KG1 (cell line): ENCODE measurements around the gene RPTOR.

Experiments
- DNase-seq: peaks from one replicate; lab custom pipeline; 2025; lab: John Stamatoyannopoulos, UW

RPTOR gene

DNA sequence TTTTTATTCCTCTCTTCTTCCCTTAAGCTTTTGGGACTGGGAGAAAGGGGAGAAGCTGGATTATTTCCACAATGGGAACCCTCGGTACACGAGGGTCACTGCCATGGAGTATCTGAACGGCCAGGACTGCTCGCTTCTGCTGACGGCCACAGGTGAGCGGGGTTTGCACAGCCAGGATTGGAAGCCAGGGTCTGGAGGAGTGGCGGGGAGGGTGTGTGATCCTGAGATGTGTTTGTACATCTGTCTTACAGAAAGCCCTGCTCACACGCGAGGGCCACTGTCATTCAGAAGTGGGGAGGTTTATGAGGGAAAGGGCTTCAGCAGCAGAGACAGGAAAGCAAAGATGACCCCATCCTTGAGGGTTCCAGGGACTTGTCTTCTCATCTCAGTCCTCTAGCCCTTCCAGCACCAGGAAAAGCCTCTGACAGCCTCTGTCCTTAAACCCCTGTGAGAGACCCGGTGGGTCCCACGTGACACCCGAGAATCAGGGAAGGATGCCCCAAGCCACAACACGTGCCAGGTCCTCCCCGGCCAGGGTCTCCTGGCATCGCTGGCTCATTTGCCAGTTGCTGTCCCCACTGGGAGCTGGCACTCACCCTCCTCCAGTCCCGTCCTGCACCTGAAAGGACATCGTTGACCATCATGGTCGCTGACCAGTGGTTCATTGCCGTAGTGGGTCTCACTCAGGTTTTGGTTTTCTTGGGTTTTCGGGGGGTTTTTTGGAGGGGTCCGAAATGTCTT, 402.7 kb downstream of the RPTOR start:
- DNase-seq: no peak

GRCh38 chr17:80948019-80948975, 403.7 kb downstream of the RPTOR start:
- no peak for DNase-seq

DNA sequence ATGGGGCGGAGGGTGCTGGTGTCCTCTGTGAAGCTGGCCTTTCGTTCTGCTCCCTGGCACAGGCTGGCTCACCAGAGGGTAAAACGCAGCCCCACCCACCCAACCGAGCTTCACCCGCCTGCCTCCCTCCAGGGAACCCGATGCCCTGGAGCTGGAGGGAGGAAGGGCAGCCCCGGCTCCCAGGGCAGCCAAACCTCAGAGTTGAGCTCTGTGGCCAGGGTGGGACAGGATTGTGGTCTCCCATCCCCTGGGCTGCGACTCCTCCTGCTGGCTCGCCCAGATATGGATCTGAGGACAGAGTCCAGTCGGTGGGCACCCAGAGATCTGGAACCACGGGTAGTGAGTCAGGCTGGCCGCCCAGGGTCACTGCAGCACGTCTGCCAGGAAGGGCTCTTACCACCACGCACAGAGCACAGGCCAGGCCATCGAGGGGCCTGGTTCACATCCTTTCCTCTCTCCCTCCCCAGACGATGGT, 404.4 kb downstream of the RPTOR start:
- DNase-seq: no peak

- no peak for DNase-seq
Observed at GRCh38 chr17:80949451-80950421, 405.1 kb downstream of the RPTOR start.

GRCh38 chr17:80950466-80951120, 406.0 kb downstream of the RPTOR start:
- DNase-seq: no peak

DNA sequence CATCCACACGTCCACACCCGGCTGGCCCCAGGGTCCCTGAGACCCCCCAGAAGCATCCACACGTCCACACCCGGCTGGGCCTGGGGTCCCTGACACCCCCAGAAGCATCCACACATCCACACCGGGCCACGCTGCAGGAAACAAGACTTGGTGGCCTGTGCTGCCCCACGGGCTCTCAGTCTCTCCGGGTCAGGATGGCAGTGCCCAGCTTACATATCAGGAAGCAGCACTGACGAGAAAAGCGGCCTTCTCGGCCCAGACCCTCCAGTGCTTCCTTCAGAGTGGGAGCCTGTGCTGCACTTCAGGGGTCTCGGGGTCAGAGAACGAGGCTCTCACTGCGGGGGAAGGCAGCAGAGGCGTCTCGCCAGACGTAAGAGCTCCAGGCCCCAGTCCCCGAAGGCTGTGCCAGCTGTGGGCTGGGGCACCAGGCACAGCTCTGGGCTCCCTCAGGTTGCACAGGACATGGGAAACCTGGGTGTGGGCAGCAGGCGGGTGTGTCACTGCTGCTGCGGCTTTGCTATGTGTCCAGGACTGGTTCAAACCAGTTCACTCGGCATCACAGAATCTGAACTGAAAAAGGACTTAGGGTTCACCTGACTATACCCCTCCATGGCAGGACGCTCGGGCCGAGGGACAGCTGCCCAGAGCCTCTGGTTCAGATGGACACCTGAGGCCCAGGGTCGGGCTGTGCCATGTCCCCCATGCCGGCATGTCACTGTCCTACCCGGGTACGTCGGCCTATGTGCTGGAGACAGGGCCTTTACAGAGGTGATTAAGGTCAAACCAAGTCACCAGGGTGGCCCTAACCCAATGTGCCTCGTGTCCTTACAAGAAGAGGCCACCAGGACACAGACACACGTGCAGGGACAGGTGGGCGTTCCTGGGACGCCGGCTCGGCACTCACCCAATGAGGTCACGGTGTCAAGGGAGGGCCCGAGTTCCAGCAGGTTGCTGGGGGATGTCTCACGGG, 406.8 kb downstream of the RPTOR start:
- no peak for DNase-seq

DNA sequence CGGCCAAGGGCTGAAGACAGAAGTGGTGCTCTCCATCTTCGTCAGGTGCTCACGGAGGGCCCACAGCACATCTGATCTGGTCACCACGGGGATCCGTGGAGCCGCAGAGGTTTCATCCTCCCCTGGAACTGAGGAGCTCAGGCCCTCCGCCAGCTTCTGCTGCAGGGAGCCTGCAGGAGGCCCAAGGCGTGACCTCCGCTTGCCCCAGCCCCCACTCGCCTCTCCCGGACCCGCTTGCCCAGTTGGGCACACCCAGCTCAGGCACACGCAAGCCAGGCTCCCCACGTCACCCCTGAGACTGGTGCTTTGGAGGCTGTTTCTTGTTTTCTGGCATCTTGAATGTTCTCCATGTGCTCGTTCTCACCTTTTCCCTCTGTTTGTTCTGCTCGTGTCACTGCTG, 407.7 kb downstream of the RPTOR start:
- DNase-seq: no peak

- DNase-seq: no peak
Observed at GRCh38 chr17:80953471-80954315, 409.1 kb downstream of the RPTOR start.

- no peak for DNase-seq
Observed at GRCh38 chr17:80955078-80955477, 410.4 kb downstream of the RPTOR start.

DNA sequence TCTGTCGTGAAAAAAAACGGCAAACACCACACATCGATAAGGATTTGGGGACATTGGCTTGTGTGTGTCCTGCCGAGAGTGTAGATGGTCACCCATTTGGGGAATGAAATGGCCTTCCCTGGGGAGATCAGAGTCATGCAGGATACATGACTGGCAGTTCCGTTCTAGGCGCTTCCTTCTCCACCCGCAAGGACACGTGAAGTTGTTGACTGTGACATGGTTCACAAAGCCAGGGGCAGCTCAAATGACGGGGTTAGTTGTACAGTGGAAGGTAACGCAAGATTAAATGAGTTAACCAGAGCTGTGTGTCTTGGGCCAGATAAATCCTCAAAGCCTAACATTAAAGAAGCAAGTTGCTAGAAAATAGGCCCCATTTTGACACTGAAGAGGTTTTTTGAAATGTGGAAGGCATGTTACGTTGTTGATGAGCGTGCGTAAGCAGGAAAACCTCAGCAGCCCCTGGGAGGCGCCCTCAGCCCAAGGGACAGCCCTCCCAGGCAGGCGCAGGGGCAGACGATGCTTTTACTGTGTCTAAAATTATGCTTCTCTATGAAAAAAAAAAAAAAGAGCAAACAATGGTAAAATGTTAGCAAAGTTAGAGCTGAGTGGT, 411.1 kb downstream of the RPTOR start:
- no peak for DNase-seq

DNA sequence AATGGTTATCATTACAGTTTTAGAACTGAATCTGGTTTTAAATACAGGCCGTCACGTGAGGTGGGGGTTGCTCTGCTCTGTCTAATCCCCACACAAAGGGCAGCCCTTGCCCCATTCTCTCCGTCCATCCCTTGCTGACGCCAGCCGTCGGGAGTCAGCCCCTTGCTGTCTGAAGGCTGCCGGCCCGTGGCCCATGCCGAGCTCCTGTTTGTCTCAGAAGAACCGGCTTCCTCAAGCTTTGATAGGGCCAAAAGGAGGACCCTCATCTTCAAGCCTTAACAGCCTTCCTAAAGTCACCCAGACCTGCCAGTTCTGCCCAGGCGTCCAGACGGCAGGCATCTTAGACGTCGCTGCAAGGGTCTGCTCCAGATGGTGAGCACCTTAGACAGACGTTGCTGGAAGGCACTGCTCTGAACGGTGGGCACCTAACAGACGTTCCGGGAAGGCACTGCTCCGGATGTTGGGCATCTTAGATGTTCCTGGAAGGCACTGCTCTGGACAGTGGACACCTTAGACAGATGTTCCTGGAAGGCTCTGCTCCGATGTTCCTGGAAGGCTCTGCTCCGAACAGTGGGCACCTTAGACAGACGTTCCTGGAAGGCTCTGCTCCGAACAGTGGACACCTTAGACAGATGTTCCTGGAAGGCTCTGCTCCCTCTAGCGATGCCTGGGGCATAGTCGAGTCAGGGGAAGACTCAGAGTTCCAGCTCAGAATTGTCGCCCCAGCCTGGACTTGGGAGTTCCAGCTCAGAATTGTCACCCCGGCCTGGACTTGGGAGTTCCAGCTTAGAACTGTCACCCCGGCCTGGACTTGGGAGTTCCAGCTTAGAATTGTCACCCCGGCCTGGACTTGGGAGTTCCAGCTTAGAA, 411.9 kb downstream of the RPTOR start:
- DNase-seq: no peak

GRCh38 chr17:80957461-80957941, 412.9 kb downstream of the RPTOR start:
- DNase-seq: no peak

DNA sequence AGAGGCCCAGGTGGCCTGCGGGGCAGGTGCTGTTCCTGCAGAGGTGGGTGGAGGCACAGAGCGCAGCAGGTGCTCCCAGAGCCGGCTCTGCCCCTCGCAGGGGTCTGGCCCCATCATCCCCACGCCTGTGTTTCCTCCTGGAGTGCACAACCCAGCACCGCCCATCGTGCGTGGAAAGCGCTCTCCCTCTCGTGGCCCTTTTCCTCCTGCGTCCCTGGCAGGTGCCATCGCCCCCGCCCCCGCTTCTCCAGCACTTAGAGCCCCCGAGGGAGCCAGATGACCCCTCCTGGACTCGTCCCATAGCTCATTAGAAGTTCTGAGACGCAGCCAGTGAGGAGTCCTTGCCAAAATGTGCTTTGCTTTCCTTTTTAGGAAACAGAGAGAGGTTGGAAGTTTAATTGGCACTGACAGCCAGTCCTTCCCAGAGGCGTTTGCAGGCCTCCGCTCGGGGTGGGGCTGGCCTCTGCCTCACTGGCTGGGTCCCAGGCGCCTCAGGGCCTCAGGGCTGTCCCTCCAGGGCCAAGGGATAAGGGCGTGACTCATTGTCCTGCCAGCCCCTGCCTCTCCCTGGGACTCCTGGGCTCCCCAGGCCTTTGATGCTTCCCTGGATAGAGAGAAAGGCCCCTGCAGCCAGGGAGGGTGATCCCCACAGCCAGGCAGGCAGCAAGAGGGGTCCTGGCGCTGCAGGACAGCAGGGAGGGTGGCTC, 414.8 kb downstream of the RPTOR start:
- DNase-seq: no peak

- DNase-seq: no peak
Observed at GRCh38 chr17:80960037-80960796, 415.6 kb downstream of the RPTOR start.

DNA sequence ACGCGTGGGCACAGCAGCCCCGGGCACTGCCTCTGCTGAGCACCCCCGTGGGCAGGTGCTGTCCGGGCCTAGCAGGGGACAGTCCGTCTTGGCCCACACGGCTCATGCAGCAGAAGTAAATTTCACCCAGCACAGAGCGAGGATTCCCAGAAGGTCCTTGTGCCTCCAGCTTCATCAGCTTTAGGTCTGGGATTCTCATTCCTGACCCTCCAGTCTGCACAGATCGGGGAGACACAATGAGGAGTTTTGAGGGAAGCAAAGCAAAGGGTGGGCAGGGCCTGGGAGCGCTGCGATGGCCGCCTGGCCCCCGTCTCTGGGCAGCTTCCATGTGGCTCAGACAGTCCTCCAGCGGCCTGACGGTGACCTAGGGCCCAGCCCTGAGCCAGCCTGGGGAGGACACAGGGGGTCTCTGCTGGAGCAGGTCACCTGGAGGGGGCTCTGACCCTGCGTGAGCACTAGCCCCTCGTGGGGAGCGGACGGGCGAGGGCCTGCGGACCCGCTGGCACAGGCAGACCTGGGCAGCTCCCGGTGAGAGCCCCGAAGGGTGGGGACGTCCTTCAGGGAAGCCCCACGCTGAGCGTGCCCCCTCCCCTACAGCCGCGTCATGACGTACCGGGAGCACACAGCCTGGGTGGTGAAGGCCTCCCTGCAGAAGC, 416.3 kb downstream of the RPTOR start:
- no peak for DNase-seq
